Lower lobe of right lung (tissue), 2 donors: ENCODE measurements around the gene ZNF208. TPM values are rescaled to one million over a fixed set of nuclear protein-coding genes. Genes with fewer than 3 reads are reported as not detected.

Experiments used
- ATAC-seq, 2 donors: fragments of 200-7000 bp; cut with Tn5 transposase; one replicate each; pipeline ENCODE4 v1.9.1; 2020 to 2022; ENCODE audit warnings: mild to moderate bottlenecking in 2 of 2, moderate library complexity in 2 of 2
- DNase-seq: peaks from one replicate; pipeline ENCODE4 v3.0.0-alpha.2; 2020
- H3K27ac ChIP-seq: fragments of 200-600 bp; one replicate; pipeline ENCODE4 v1.8.0; 2022
- H3K27me3 ChIP-seq: fragments of 200-600 bp; one replicate; pipeline ENCODE4 v1.8.0; 2022; ENCODE audit warnings: low read depth
- H3K36me3 ChIP-seq: fragments of 200-600 bp; one replicate; pipeline ENCODE4 v1.8.0; 2022; ENCODE audit warnings: mild to moderate bottlenecking
- H3K4me1 ChIP-seq: fragments of 200-600 bp; one replicate; pipeline ENCODE4 v1.8.0; 2022
- H3K4me3 ChIP-seq: fragments of 200-600 bp; one replicate; pipeline ENCODE4 v1.8.0; 2022; ENCODE audit warnings: mild to moderate bottlenecking
- H3K9me3 ChIP-seq: fragments of 200-600 bp; one replicate; pipeline ENCODE4 v1.8.0; 2022
- CTCF ChIP-seq: fragments of 200-600 bp; IDR thresholded peaks from one replicate; pipeline ENCODE4 v1.8.0; 2022; ENCODE audit warnings: antibody characterized with exemption, mild to moderate bottlenecking
- intact Hi-C: fragments of 100-400 bp; cut with DNase I; formaldehyde crosslinking; loops from one replicate; pipeline ENCODE4 v1.11.0; 2022
- total RNA-seq: library from RNA; stranded (reverse); fragmentation: NEBNext Ultra II Directional; extraction: Animal tissue kit (Norgen Biotek cat#: 25700); gene quantifications from one replicate; pipeline ENCODE4 v1.2.1, GENCODE V29; 2021
- donor health status: DM: no; HTN: yes; CAD: no; lungs with severe emphysema.

ZNF208 gene
- total RNA-seq, 1 donor from 2014 or later = 6.4 TPM

- no peaks in the 10 kb centered on the region for H3K36me3 ChIP-seq
- TF ChIP-seq CTCF = no peak
- no peak overlapping the region for H3K4me3 ChIP-seq
- H3K27me3 ChIP-seq = no peaks in the 10 kb centered on the region
- intact Hi-C loops = no loop called here
- ATAC-seq (no peak), DNase-seq (no peak)
- no peak overlapping the region for H3K27ac ChIP-seq
- H3K4me1 ChIP-seq = no peaks in the 10 kb centered on the region
- peaks cover 3% of the 10 kb centered on the region for H3K9me3 ChIP-seq
These were observed 95.3 kb downstream of the ZNF208 start for GRCh38 chr19:21915411-21915810.

- Histone ChIP-seq H3K4me1 (no peaks in the 10 kb centered on the region), H3K9me3 (peaks cover 3% of the 10 kb centered on the region), H3K27me3 (no peaks in the 10 kb centered on the region), H3K4me3 (no peak overlapping the region), H3K27ac (no peak overlapping the region), H3K36me3 (no peaks in the 10 kb centered on the region)
- no peak for ATAC-seq
- no peak for TF ChIP-seq CTCF
- intact Hi-C loops = no loop called here
- DNase-seq = no peak
These were observed 98.1 kb downstream of the ZNF208 start for GRCh38 chr19:21912654-21913053.

- H3K36me3 ChIP-seq = no peaks in the 10 kb centered on the region
- no peak overlapping the region for H3K27ac ChIP-seq
- TF ChIP-seq CTCF = no peak
- H3K27me3 ChIP-seq = no peaks in the 10 kb centered on the region
- H3K4me1 ChIP-seq = no peaks in the 10 kb centered on the region
- H3K9me3 ChIP-seq = peaks cover 3% of the 10 kb centered on the region
- intact Hi-C loops = no loop called here
- no peak overlapping the region for H3K4me3 ChIP-seq
- no peak for ATAC-seq
- no peak for DNase-seq
These were observed 100.4 kb downstream of the ZNF208 start for GRCh38 chr19:21910318-21910717.

- no peak for DNase-seq
- Histone ChIP-seq H3K27ac (no peak overlapping the region), H3K4me1 (no peaks in the 10 kb centered on the region), H3K36me3 (no peaks in the 10 kb centered on the region), H3K4me3 (no peak overlapping the region), H3K27me3 (no peaks in the 10 kb centered on the region), H3K9me3 (no peaks in the 10 kb centered on the region)
- ATAC-seq = no peak
- intact Hi-C loops = no loop called here
- TF ChIP-seq CTCF = no peak
These were observed 102.7 kb downstream of the ZNF208 start for GRCh38 chr19:21908066-21908465.

GRCh38 chr19:21907516-21907915 is 103.2 kb downstream of the ZNF208 start:
- Histone ChIP-seq H3K27ac (no peak overlapping the region), H3K4me3 (no peak overlapping the region), H3K27me3 (no peaks in the 10 kb centered on the region), H3K36me3 (no peaks in the 10 kb centered on the region), H3K9me3 (no peaks in the 10 kb centered on the region), H3K4me1 (no peaks in the 10 kb centered on the region)
- no peak for TF ChIP-seq CTCF
- DNase-seq = no peak
- ATAC-seq = no peak
- intact Hi-C loops = no loop called here

- Histone ChIP-seq H3K27me3 (no peaks in the 10 kb centered on the region), H3K27ac (no peak overlapping the region), H3K4me3 (no peak overlapping the region), H3K4me1 (no peaks in the 10 kb centered on the region), H3K9me3 (peaks cover 2% of the 10 kb centered on the region), H3K36me3 (no peaks in the 10 kb centered on the region)
- ATAC-seq (no peak), DNase-seq (no peak)
- TF ChIP-seq CTCF = no peak
- intact Hi-C loops = no loop called here
These were observed 108.2 kb downstream of the ZNF208 start for GRCh38 chr19:21902571-21902970.
